Aorta (tissue), 5 donors: ENCODE data around the gene DOC2A. TPM values are rescaled to one million over a fixed set of nuclear protein-coding genes. Genes with fewer than 3 reads are reported as not detected.

Source experiments
- ATAC-seq: fragments of 200-7000 bp; cut with Tn5 transposase; one replicate; pipeline ENCODE4 v1.9.1; 2022; ENCODE audit warnings: moderate library complexity; ENCODE audit not compliant: low FRiP score
- DNase-seq, 2 donors: peaks; one replicate each; pipeline ENCODE4 v3.0.0-alpha.2; 2020
- H3K27ac ChIP-seq, 2 donors: one replicate each; pipeline ENCODE4 v1.5.1; 2013; ENCODE audit warnings: low read length in 2 of 2, mild to moderate bottlenecking in 2 of 2, moderate library complexity in 2 of 2, control low read depth in 1 of 2, inconsistent platforms in 1 of 2, low read depth in 1 of 2
- H3K27me3 ChIP-seq, 2 donors: one replicate each; pipeline ENCODE4 v1.6.1; 2013; ENCODE audit warnings: control low read depth in 1 of 2, low read length in 1 of 2, mild to moderate bottlenecking in 1 of 2, moderate library complexity in 1 of 2; ENCODE audit not compliant: insufficient read depth in 2 of 2, control insufficient read depth in 1 of 2
- H3K36me3 ChIP-seq, 2 donors: one replicate each; pipeline ENCODE4 v1.6.1; 2013; ENCODE audit warnings: control low read depth in 1 of 2, low read length in 1 of 2, mild to moderate bottlenecking in 1 of 2; ENCODE audit not compliant: insufficient read depth in 2 of 2, control insufficient read depth in 1 of 2
- H3K4me1 ChIP-seq, 2 donors: one replicate each; pipeline ENCODE4 v1.6.1; 2013; ENCODE audit warnings: low read length in 2 of 2, control low read depth in 1 of 2, mild to moderate bottlenecking in 1 of 2, moderate library complexity in 1 of 2; ENCODE audit not compliant: insufficient read depth in 2 of 2, control insufficient read depth in 1 of 2
- H3K4me3 ChIP-seq, 2 donors: one replicate each; pipeline ENCODE4 v1.5.1; 2013; ENCODE audit warnings: low read length in 2 of 2, control low read depth in 1 of 2, mild to moderate bottlenecking in 1 of 2
- H3K9me3 ChIP-seq: one replicate; pipeline ENCODE4 v1.6.1; 2013; ENCODE audit warnings: mild to moderate bottlenecking, low read length; ENCODE audit not compliant: control insufficient read depth
- WGBS, 2 donors: extraction: QIAGEN DNeasy Blood & Tissue Kit; methylation state at CpG; one replicate each; pipeline ENCODE4 v1.1.7; 2013; 5-methylcytosine and 5-hydroxymethylcytosine counted together
- intact Hi-C, 2 donors: fragments of 100-400 bp; cut with DNase I; formaldehyde crosslinking; loops; one replicate each; pipeline versions ENCODE4 v1.14.2 to v1.15.0; 2022
- polyA plus RNA-seq, 2 donors: library from polyadenylated mRNA; stranded (reverse); fragments of 200-250 nt; gene quantifications; one replicate each; pipeline ENCODE4 v1.2.3, GENCODE V29; 2013
- total RNA-seq, 2 donors: library from RNA; stranded (reverse); fragmentation: NEBNext Ultra II Directional; extraction: Animal tissue kit (Norgen Biotek cat#: 25700); gene quantifications; one replicate each; pipeline ENCODE4 v1.2.1, GENCODE V29; 2021
- donor health status: healthy with polysubstance abuse.
- donor health status: Bipolar disorder and iron deficiency.
- donor health status: DM: no; HTN: no; CAD: no.
- donor health status: DM: no; HTN: no; CAD: no.
- donor health status: DM: yes; HTN: yes; CAD: no.

Gene DOC2A
- total and polyA plus RNA-seq, 4 donors: 0.08 to 1.8 (median 0.23) TPM; not detected in 1

DNA sequence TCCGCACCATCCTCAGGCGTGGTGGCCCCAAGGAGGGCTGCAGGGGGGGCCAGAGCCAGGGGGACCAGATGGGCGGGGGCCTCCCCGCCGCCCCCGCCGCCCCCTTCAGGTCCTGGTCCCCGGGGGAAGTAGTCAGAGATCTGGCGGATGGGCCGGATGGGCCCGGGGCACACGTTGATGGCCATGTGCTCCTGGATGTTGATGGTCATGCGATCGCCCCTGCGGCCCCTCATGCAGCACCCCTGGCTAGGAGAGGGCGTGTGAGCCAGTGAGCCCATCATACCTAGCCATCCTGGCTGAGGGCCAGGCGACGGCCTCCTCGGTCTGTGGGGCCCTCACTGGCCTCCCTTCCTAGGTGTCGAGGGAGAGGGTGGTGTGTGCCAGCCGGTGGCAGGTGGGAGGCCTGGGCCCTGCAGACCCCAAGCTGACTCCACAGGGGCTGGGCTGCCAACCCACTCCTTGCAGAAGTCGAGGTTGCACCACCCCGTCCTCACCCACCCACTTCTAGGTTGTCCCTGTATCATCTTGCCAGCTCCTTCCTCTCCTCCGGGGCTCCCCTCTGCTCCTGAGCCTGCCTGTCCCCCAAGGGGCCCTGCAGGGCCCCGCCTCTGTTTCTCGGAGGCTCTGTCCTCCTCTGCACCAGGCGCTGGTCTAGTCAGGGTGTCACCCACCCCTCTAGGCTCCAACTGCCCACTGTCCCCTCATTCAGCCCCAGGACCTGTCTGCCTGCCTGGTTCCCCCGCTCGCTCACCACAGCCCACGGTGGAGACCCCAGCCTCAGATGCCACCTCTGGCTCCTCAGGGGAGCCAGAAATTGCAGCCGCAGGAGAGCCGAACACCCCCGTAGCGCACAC lies 610 bp downstream of the DOC2A start:
- no peak for ATAC-seq
- no peaks in the 10 kb centered on the region for H3K36me3 ChIP-seq
- no peaks in the 10 kb centered on the region for H3K4me1 ChIP-seq
- DNase-seq: no peak
- H3K27me3 ChIP-seq: no peaks in the 10 kb centered on the region
- H3K4me3 ChIP-seq: no peak overlapping the region
- no peak overlapping the region for H3K27ac ChIP-seq
- 9 to 19% methylated on average over 29 to 34 of the region's 34 CpGs for WGBS, 2 donors
- no peaks in the 10 kb centered on the region for H3K9me3 ChIP-seq
- intact Hi-C loops: loop anchor here (5.0 kb wide), 2 partner anchors 93 to 263 kb away; partner anchors contain the start of gene C16orf54 (in 1 of the 2)

DNA sequence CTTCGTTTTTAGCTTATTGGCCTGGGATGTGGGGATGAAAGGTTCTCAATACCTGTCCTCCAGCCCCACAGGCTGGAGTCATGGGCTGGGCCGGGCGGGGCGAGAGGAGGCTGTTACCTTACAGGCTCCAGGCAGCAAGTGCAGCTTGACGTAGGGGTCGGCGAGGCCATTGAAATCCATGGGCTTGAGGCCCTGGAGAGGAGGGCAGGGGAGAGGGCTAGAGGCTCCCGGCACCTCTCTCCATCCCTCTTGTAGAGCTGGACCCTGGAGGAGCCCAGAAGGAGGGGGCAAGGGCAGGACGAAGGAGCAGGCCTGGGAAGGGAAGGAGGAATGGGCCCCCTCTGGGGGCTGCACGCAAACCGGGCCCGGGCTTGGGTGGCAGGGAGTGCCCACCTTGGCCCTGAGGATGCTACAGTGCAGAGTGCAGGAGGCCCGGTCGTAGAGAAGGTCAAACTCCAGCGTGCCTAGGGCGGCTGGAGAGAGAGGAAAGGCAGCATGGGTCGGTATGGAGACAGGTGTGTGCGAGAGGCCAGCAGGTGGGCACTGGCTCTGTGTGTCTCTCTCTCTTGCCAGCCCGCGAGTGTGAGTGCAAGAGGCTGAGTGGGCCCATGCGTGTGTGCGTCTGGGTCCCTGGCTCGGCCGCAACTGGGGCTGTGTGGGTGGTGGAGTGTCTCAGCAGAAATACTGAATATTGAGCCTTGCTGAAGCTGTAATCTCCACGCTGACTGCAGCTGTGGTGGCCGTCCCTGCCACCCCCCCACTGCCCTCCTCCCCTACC lies 1.6 kb downstream of the DOC2A start:
- no peaks in the 10 kb centered on the region for H3K4me1 ChIP-seq
- ATAC-seq: no peak
- no peak for DNase-seq
- intact Hi-C loops: loop anchor here in 1 of 2 donors (5.0 kb wide), 1 partner anchor 262 kb away; the partner anchor contains the start of gene C16orf54
- H3K27me3 ChIP-seq: no peaks in the 10 kb centered on the region
- WGBS, 2 donors: 53 to 55% methylated on average over 26 of the region's 26 CpGs
- H3K27ac ChIP-seq: no peak overlapping the region
- H3K36me3 ChIP-seq: no peaks in the 10 kb centered on the region
- H3K9me3 ChIP-seq: no peaks in the 10 kb centered on the region
- no peak overlapping the region for H3K4me3 ChIP-seq

DNA sequence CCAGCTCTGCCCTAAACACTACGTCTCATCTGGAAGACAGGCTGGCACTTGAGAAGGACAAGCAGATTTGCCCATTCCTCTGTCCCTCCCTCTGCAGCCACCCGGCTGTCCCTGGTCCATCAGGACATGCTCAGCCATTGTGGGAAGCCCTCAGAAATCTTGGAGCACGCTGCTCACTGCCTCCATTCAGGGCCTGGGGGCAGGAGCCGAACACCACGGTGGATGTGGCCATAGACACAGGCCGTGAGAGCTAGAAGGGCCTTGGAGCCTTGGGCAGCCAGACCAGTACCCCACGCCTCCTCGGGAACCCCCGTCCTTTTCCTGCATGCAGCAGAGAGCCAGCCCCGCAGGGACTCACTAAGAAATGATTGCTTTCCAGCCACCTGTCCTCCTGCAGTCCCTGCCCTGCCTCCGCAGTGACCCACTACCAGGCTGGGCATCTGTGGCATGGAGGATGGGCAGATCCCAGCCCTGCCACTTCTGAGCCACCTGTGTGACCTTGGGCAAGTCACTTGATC lies 3.4 kb downstream of the DOC2A start:
- Histone ChIP-seq H3K4me1 (no peaks in the 10 kb centered on the region), H3K36me3 (no peaks in the 10 kb centered on the region), H3K4me3 (no peak overlapping the region), H3K27me3 (no peaks in the 10 kb centered on the region), H3K9me3 (no peaks in the 10 kb centered on the region), H3K27ac (no peak overlapping the region)
- DNase-seq: no peak
- WGBS, 2 donors: 68 to 79% methylated on average over 10 to 11 of the region's 11 CpGs
- intact Hi-C loops: loop anchor here in 1 of 2 donors (5.0 kb wide), 1 partner anchor 260 kb away; the partner anchor contains the start of gene C16orf54
- no peak for ATAC-seq

DNA sequence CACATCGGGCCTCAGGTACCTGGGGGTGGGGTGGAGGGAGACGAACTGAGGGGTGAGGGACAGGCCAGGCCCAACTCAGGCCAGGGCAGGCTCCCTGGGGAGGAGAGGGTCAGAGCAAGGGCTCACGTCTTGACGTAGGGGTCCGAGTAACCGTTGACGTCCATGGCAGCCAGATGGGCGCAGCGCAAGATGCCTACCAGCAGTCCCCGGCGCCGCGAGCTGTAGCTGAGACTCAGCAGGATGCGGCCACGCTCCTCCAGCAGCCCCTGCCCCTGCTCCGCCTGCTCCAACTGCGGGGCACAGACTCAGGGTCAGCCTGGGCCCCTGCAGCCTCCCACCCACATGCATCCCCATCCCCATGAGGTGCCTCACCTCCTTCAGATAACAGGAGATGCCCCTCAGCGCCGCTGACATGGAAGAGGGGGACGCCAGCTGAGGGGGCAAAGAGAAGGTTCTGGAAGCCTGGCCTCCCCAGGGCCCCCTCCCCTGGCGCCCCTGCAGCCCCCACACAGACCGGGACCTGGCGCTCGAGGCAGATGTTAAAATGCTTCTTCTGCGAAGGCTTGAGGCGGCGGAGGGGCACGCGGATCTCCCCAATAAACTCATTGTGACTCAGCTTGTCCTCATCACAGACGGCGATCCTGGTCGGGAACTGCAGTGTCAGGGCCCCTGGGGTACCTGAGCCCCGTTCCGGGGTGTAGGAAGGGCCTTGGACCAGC lies 4.0 kb downstream of the DOC2A start:
- H3K27ac ChIP-seq: no peak overlapping the region
- H3K27me3 ChIP-seq: no peaks in the 10 kb centered on the region
- intact Hi-C loops: loop anchor here in 1 of 2 donors (5.0 kb wide), 1 partner anchor 260 kb away; the partner anchor contains the start of gene C16orf54
- H3K9me3 ChIP-seq: no peaks in the 10 kb centered on the region
- DNase-seq: no peak
- WGBS, 2 donors: 80% methylated on average over 32 to 34 of the region's 34 CpGs
- H3K4me1 ChIP-seq: no peaks in the 10 kb centered on the region
- no peak for ATAC-seq
- no peaks in the 10 kb centered on the region for H3K36me3 ChIP-seq
- H3K4me3 ChIP-seq: no peak overlapping the region

DNA sequence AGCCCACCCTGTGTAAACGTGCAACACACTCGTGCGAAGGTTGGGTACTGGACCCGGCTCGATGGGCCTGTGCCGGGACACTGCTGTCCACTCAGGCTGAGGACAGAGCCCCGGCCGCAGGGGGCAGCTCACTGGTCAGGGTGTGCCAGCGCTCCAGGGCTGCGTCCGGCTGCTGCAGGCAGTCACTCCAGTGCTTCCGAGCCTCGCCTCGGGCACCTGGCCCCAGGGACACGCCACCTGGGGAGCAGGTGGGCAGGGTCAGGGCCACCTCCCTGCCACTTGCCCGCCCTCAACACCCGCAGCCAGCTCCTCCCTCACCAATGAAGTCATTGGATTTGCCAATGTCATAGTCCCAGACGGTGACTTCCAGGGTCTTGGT lies 4.7 kb downstream of the DOC2A start:
- no peak for DNase-seq
- intact Hi-C loops: loop anchor here in 1 of 2 donors (5.0 kb wide), 1 partner anchor 259 kb away; the partner anchor contains the start of gene C16orf54
- ATAC-seq: no peak

DNA sequence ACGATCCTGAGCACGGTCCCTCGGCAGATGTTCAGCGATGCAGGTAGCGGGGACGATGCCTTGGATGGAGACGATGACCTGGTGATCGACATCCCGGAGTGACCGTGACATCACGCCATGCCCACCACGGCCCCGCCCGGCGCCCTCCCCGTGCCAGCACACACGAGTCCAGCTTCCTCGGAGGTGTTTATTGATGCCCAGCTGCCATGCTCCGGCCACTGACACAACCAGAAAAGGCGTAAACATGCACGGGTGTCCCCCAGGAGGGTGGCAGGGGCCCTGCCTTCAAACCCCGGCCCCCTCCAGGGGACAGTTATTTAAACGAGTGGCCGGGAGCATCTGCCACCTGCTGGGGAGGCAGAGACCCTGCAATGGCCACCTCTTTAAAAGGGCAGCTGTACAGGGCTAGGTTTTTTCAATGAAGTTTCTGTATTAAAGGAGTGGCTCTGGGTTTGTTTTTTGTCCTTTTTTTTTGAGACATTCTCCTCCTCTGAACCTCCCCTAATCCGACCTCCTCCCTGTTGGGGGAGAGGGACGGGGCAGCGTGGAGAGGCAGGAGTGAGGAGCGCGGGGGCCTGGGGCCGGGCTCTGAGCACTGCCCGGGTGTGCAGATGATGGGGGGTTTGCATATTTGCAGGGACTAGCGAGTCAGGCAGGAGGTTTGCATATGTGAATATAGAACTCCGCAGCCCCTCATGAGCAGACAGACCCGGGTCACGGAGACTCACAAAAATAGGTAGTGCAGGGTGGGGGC lies 5.3 kb downstream of the DOC2A start:
- Histone ChIP-seq H3K9me3 (no peaks in the 10 kb centered on the region), H3K4me3 (no peak overlapping the region), H3K27me3 (no peaks in the 10 kb centered on the region), H3K27ac (no peak overlapping the region), H3K36me3 (no peaks in the 10 kb centered on the region), H3K4me1 (no peaks in the 10 kb centered on the region)
- intact Hi-C loops: loop anchor here in 1 of 2 donors (5.0 kb wide), 1 partner anchor 258 kb away; the partner anchor contains the start of gene C16orf54
- DNase-seq (no peak), ATAC-seq (peak; percentile 52)
- 54 to 64% methylated on average over 35 of the region's 35 CpGs for WGBS, 2 donors

More for the DNA sequence above, 4.7 kb downstream of the DOC2A start:
- 80 to 84% methylated on average over 18 of the region's 18 CpGs for WGBS, 2 donors
- Histone ChIP-seq H3K36me3 (no peaks in the 10 kb centered on the region), H3K27ac (no peak overlapping the region), H3K27me3 (no peaks in the 10 kb centered on the region), H3K9me3 (no peaks in the 10 kb centered on the region), H3K4me3 (no peak overlapping the region), H3K4me1 (no peaks in the 10 kb centered on the region)

DNA sequence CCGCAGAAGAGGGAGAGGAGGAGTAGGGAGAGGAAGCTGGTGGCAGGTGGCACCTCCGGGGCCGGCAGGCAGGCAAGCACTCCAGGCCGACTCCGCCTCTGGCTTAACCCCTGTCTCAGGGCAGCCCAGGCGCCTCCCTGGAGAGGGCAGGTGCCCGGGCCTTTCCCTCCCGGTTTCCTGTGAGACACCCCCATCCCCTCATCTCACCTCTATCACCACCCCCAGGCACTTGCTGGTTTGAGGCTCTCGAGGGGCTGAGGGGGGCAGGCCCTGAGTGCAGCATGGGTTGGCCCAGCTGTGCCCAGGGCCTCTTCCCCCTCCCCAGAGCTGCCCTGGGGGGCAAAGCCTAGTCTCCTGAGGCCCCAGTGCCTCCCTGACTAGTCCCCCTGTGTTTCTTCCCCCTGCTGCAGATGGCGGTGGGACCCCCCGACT lies 6.0 kb downstream of the DOC2A start:
- intact Hi-C loops: loop anchor here in 1 of 2 donors (5.0 kb wide), 1 partner anchor 258 kb away; the partner anchor contains the start of gene C16orf54
- no peak overlapping the region for H3K27ac ChIP-seq
- ATAC-seq: no peak

More for the DNA sequence above, 6.0 kb downstream of the DOC2A start:
- H3K4me1 ChIP-seq: no peaks in the 10 kb centered on the region
- no peaks in the 10 kb centered on the region for H3K27me3 ChIP-seq
- 66 to 77% methylated on average over 6 to 11 of the region's 11 CpGs for whole genome bisulfite sequencing, 2 donors
- no peak overlapping the region for H3K4me3 ChIP-seq
- no peak for DNase-seq
- H3K36me3 ChIP-seq: no peaks in the 10 kb centered on the region
- no peaks in the 10 kb centered on the region for H3K9me3 ChIP-seq
